KMS-11 (cell line): Measurements from ENCODE around the gene AGAP3.

Experiments
- H2AFZ ChIP-seq: fragments of 200-600 bp; sonication (generic); 2 replicates; pipeline ENCODE4 v1.6.1; 2016; ENCODE audit warnings: antibody characterized with exemption, mixed run types, low read depth
- H3K27ac ChIP-seq: fragments of 200-600 bp; sonication (generic); 2 replicates; pipeline ENCODE4 v1.6.1; 2016; ENCODE audit warnings: mild to moderate bottlenecking, mixed run types
- H3K27me3 ChIP-seq: fragments of 200-600 bp; sonication (generic); 2 replicates; pipeline ENCODE4 v1.6.1; 2017; ENCODE audit warnings: mild to moderate bottlenecking, low read depth, mixed run types, moderate library complexity; ENCODE audit not compliant: insufficient read depth
- H3K36me3 ChIP-seq: fragments of 200-600 bp; sonication (generic); 2 replicates; pipeline ENCODE4 v1.6.1; 2017; ENCODE audit warnings: mild to moderate bottlenecking, mixed run types; ENCODE audit not compliant: insufficient read depth
- H3K4me1 ChIP-seq: fragments of 200-600 bp; sonication (generic); 2 replicates; pipeline ENCODE4 v1.6.1; 2016; ENCODE audit warnings: mild to moderate bottlenecking, low read depth, mixed run types; ENCODE audit not compliant: poor library complexity, severe bottlenecking
- H3K4me2 ChIP-seq: fragments of 200-600 bp; sonication (generic); 2 replicates; pipeline ENCODE4 v1.7.0; 2016; ENCODE audit warnings: mild to moderate bottlenecking, mixed run types
- H3K4me3 ChIP-seq: fragments of 200-600 bp; sonication (generic); IDR thresholded peaks from 2 replicates; pipeline ENCODE4 v1.6.1; 2017; ENCODE audit warnings: low read depth, low read length, mixed read lengths; ENCODE audit not compliant: insufficient read depth
- H3K79me2 ChIP-seq: fragments of 200-600 bp; sonication (generic); 2 replicates; pipeline ENCODE4 v1.6.1; 2016; ENCODE audit warnings: low read depth, mixed run types; ENCODE audit not compliant: insufficient read depth
- H3K9ac ChIP-seq: fragments of 200-600 bp; sonication (generic); 2 replicates; pipeline ENCODE4 v1.6.1; 2016; ENCODE audit warnings: mild to moderate bottlenecking, mixed run types
- H4K20me1 ChIP-seq: fragments of 200-600 bp; sonication (generic); 2 replicates; pipeline ENCODE4 v1.6.1; 2016; ENCODE audit warnings: mild to moderate bottlenecking, mixed run types; ENCODE audit not compliant: insufficient read depth
- TF ChIP-seq, protein P1 (sequence below): fragments of 200-600 bp; sonication (generic); conservative IDR thresholded peaks from 2 replicates; pipeline ENCODE4 v1.6.1; 2017; ENCODE audit warnings: low read depth, mild to moderate bottlenecking, antibody characterized with exemption, low read length, moderate library complexity, mixed read lengths

AGAP3 gene

DNA sequence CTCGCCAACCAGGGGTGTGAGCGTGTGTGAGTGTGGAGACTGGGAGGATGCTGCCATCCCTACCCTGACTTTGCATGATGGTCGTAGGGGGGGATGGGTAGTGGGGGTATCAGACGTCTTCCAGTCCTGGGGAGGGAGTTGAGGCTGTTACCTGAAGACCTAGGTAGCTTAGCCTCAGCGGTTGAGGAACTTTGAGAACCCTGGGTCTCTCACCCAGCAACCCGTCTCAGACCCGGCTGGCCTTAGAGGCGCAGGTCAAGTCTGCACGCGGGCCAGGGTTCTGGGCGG is 24.2 kb upstream of the AGAP3 start:
- Histone ChIP-seq H2AFZ (no peak overlapping the region), H3K27me3 (no peaks in the 10 kb centered on the region), H3K27ac (no peak overlapping the region), H3K4me2 (no peak overlapping the region), H3K79me2 (peaks cover 22% of the 10 kb centered on the region; the same call in 1 of the 2 replicates), H3K4me1 (peaks cover 11% of the 10 kb centered on the region), H3K36me3 (no peaks in the 10 kb centered on the region; the same call in 1 of the 2 replicates), H3K4me3 (no peak overlapping the region), H4K20me1 (no peaks in the 10 kb centered on the region), H3K9ac (no peak overlapping the region)
- TF ChIP-seq, protein P1, sequence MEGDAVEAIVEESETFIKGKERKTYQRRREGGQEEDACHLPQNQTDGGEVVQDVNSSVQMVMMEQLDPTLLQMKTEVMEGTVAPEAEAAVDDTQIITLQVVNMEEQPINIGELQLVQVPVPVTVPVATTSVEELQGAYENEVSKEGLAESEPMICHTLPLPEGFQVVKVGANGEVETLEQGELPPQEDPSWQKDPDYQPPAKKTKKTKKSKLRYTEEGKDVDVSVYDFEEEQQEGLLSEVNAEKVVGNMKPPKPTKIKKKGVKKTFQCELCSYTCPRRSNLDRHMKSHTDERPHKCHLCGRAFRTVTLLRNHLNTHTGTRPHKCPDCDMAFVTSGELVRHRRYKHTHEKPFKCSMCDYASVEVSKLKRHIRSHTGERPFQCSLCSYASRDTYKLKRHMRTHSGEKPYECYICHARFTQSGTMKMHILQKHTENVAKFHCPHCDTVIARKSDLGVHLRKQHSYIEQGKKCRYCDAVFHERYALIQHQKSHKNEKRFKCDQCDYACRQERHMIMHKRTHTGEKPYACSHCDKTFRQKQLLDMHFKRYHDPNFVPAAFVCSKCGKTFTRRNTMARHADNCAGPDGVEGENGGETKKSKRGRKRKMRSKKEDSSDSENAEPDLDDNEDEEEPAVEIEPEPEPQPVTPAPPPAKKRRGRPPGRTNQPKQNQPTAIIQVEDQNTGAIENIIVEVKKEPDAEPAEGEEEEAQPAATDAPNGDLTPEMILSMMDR = no peak

DNA sequence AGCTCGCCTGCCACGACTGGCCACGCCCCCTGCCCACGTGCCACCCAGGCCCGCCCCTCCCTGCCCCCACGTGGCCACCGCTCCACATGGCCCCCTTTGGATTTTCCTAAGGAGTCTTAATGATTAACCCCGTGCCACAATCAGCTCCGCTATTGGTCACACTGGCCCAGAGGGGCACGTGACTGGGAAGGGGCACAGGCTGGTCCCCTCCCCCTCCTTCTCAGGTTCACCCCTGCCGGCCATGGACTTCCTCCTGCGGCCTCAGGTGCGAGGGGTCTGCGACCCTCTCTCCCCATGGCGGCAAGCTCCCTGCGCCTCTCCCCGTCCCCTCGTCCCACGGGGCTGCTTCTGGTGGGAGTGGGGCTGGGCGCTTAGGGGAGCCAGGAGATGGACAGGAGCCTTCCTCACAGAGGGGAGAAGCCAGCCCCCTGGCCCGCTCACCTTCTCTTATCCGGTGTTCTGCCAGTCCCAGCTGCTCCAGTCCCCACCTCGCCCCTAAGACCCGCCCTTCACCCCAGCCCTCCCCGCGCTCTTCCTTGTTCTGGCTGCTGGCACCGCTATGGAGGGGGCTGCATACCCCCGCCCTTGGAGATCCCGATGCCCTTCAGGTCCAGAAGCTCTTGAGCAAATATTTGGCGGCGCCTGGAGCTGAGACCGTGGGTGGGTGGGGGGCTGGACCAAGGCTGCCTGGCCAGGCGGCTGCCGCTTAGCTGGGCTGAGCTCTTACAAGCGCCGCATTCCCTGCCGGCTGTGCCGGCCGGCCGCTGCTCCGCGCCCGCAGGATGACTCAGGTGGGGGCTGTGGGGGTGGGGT is 23.7 kb upstream of the AGAP3 start:
- Histone ChIP-seq H4K20me1 (no peaks in the 10 kb centered on the region), H2AFZ (no peak overlapping the region), H3K4me3 (no peak overlapping the region), H3K27me3 (no peaks in the 10 kb centered on the region), H3K9ac (no peak overlapping the region), H3K27ac (no peak overlapping the region), H3K4me2 (no peak overlapping the region), H3K4me1 (peaks cover 11% of the 10 kb centered on the region), H3K79me2 (peaks cover 22% of the 10 kb centered on the region; the same call in 1 of the 2 replicates), H3K36me3 (no peaks in the 10 kb centered on the region; the same call in 1 of the 2 replicates)
- TF ChIP-seq, protein P1 = no peak

DNA sequence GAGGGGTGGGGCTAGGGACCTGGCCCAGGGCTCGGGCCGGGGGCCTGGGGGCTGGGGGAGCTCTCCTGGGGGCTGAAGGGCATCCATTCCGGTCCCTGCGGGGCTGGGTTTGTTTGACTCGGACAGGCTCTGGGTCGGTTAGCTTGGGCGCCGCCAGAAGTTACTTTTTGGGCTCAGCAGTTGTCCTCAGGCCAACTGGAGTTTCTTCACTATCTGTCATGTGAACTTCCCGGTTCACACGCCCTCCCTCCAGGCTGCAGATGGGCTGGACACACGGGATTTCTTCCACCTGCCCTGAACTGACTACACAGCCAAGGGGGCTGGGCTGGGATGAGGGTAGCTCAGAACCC is 23.1 kb upstream of the AGAP3 start:
- Histone ChIP-seq H2AFZ (no peak overlapping the region), H3K4me1 (peaks cover 11% of the 10 kb centered on the region), H3K4me3 (no peak overlapping the region), H3K27me3 (no peaks in the 10 kb centered on the region), H3K27ac (no peak overlapping the region), H4K20me1 (no peaks in the 10 kb centered on the region), H3K79me2 (peaks cover 22% of the 10 kb centered on the region; the same call in 1 of the 2 replicates), H3K4me2 (no peak overlapping the region), H3K36me3 (no peaks in the 10 kb centered on the region; the same call in 1 of the 2 replicates), H3K9ac (no peak overlapping the region)
- TF ChIP-seq, protein P1 = no peak

DNA sequence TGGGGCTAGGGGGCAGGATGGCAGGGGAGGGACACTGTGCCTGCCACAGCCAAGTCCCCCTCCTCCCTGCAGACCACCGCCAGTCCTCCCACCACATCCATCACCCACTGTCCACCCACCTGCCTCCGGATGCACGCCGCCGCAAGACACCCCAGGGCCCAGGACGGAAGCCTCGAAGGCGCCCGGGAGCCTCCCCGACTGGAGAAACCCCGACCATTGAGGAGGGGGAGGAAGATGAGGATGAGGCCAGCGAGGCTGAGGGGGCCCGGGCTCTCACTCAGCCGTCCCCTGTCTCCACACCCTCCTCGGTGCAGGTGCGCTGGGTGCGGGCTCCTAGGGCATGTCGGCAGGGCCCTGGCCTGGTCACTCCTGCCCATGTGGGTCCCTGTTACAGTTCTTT is 21.8 kb upstream of the AGAP3 start:
- peaks cover 7% of the 10 kb centered on the region for H3K4me1 ChIP-seq
- no peaks in the 10 kb centered on the region; the same call in 1 of the 2 replicates for H3K36me3 ChIP-seq
- peaks cover 22% of the 10 kb centered on the region; the same call in 1 of the 2 replicates for H3K79me2 ChIP-seq
- no peak overlapping the region for H3K4me3 ChIP-seq
- H3K27me3 ChIP-seq = no peaks in the 10 kb centered on the region
- TF ChIP-seq, protein P1 = no peak
- no peaks in the 10 kb centered on the region for H4K20me1 ChIP-seq
- H3K9ac ChIP-seq = no peak overlapping the region
- no peak overlapping the region for H3K4me2 ChIP-seq
- H2AFZ ChIP-seq = no peak overlapping the region
- no peak overlapping the region for H3K27ac ChIP-seq
